ENCODE measurements around the gene MIB2. TPM values are rescaled to one million over a fixed set of nuclear protein-coding genes. Genes with fewer than 3 reads are reported as not detected.
"Not testable (repeated sequence)": the region's sequence is repeated elsewhere in the genome, so short reads cannot be mapped to it uniquely, and the experiment has no call there.

The MIB2 gene
- total and polyA plus RNA-seq, 2 donors (not counting 1 experiment from before 2014, with no cell fraction given) = 94.0 to 95.9 TPM

GRCh38 chr1:1636621-1637478, 21.6 kb downstream of the MIB2 start:
- intact Hi-C loops (cut with micrococcal nuclease); H3K4me1 Mint-ChIP-seq; H3K27me3 Mint-ChIP-seq; H3K4me3 ChIP-seq (ENCODE audit: control extremely low read depth in 1 of 5, extremely low read depth in 1 of 5, insufficient read depth in 1 of 5, low read depth in 2 of 5, low read length in 4 of 5); H4K20me1 ChIP-seq (ENCODE audit: control insufficient read depth, insufficient read depth, low read length, poor library complexity, severe bottlenecking); H3K4me3 Mint-ChIP-seq; H3K4me2 ChIP-seq (replicated peaks; ENCODE audit: low read depth, low read length, poor library complexity, severe bottlenecking); H3K27me3 ChIP-seq (replicated peaks in 1 of 4; ENCODE audit: control extremely low read depth in 1 of 4, control insufficient read depth in 3 of 4, insufficient read depth in 4 of 4, low read length in 3 of 4); POLR2A ChIA-PET; H3K9ac ChIP-seq (ENCODE audit: low read length); CTCF ChIA-PET; DNase-seq; H3K36me3 ChIP-seq (replicated peaks in 1 of 2; ENCODE audit: control extremely low read depth in 1 of 2, control insufficient read depth in 1 of 2, extremely low read depth in 1 of 2, insufficient read depth in 2 of 2, low read length in 1 of 2); H3K4me1 ChIP-seq (ENCODE audit: control insufficient read depth in 2 of 2, insufficient read depth in 2 of 2, low read length in 2 of 2); H3K9me3 Mint-ChIP-seq (ENCODE audit: insufficient read depth); H3K27ac Mint-ChIP-seq; ATAC-seq (ENCODE audit: low read depth); H3K27ac ChIP-seq (ENCODE audit: low read length in 2 of 2); H3K79me2 ChIP-seq (ENCODE audit: control insufficient read depth, insufficient read depth, low read length); H2AFZ ChIP-seq (ENCODE audit: insufficient read depth, low read depth, low read length, poor library complexity, severe bottlenecking); H3K9me3 ChIP-seq (ENCODE audit: control extremely low read depth in 1 of 3, control insufficient read depth in 2 of 3, insufficient read depth in 1 of 3, low read length in 2 of 3): not testable (repeated sequence)
- WGBS (ENCODE audit: insufficient coverage) = 95% methylated on average over 35 of the region's 37 CpGs

GRCh38 chr1:1637479-1637875, 22.2 kb downstream of the MIB2 start:
- H3K27ac Mint-ChIP-seq; H3K9ac ChIP-seq (ENCODE audit: low read length); intact Hi-C loops (cut with micrococcal nuclease); H3K4me3 Mint-ChIP-seq; H3K9me3 ChIP-seq (ENCODE audit: control extremely low read depth in 1 of 3, control insufficient read depth in 2 of 3, insufficient read depth in 1 of 3, low read length in 2 of 3); DNase-seq; H3K4me1 ChIP-seq (ENCODE audit: control insufficient read depth in 2 of 2, insufficient read depth in 2 of 2, low read length in 2 of 2); H3K4me3 ChIP-seq (ENCODE audit: control extremely low read depth in 1 of 5, extremely low read depth in 1 of 5, insufficient read depth in 1 of 5, low read depth in 2 of 5, low read length in 4 of 5); H3K27me3 ChIP-seq (replicated peaks in 1 of 4; ENCODE audit: control extremely low read depth in 1 of 4, control insufficient read depth in 3 of 4, insufficient read depth in 4 of 4, low read length in 3 of 4); H3K27me3 Mint-ChIP-seq; H3K36me3 ChIP-seq (replicated peaks in 1 of 2; ENCODE audit: control extremely low read depth in 1 of 2, control insufficient read depth in 1 of 2, extremely low read depth in 1 of 2, insufficient read depth in 2 of 2, low read length in 1 of 2); H3K4me2 ChIP-seq (replicated peaks; ENCODE audit: low read depth, low read length, poor library complexity, severe bottlenecking); ATAC-seq (ENCODE audit: low read depth); H2AFZ ChIP-seq (ENCODE audit: insufficient read depth, low read depth, low read length, poor library complexity, severe bottlenecking); H3K27ac ChIP-seq (ENCODE audit: low read length in 2 of 2); CTCF ChIA-PET; H3K4me1 Mint-ChIP-seq; POLR2A ChIA-PET; H3K9me3 Mint-ChIP-seq (ENCODE audit: insufficient read depth); H3K79me2 ChIP-seq (ENCODE audit: control insufficient read depth, insufficient read depth, low read length); H4K20me1 ChIP-seq (ENCODE audit: control insufficient read depth, insufficient read depth, low read length, poor library complexity, severe bottlenecking): not testable (repeated sequence)
- 100% methylated on average over 4 of the region's 14 CpGs for WGBS (ENCODE audit: insufficient coverage)

- H2AFZ ChIP-seq (ENCODE audit: insufficient read depth, low read depth, low read length, poor library complexity, severe bottlenecking); H3K27ac ChIP-seq (ENCODE audit: low read length in 2 of 2); H3K27me3 Mint-ChIP-seq; DNase-seq; H3K27ac Mint-ChIP-seq; H3K4me2 ChIP-seq (replicated peaks; ENCODE audit: low read depth, low read length, poor library complexity, severe bottlenecking); intact Hi-C loops (cut with micrococcal nuclease); H3K9me3 Mint-ChIP-seq (ENCODE audit: insufficient read depth); ATAC-seq (ENCODE audit: low read depth); H3K4me3 ChIP-seq (ENCODE audit: control extremely low read depth in 1 of 5, extremely low read depth in 1 of 5, insufficient read depth in 1 of 5, low read depth in 2 of 5, low read length in 4 of 5); H3K9me3 ChIP-seq (ENCODE audit: control extremely low read depth in 1 of 3, control insufficient read depth in 2 of 3, insufficient read depth in 1 of 3, low read length in 2 of 3); H3K4me1 ChIP-seq (ENCODE audit: control insufficient read depth in 2 of 2, insufficient read depth in 2 of 2, low read length in 2 of 2); H3K27me3 ChIP-seq (replicated peaks in 1 of 4; ENCODE audit: control extremely low read depth in 1 of 4, control insufficient read depth in 3 of 4, insufficient read depth in 4 of 4, low read length in 3 of 4); H4K20me1 ChIP-seq (ENCODE audit: control insufficient read depth, insufficient read depth, low read length, poor library complexity, severe bottlenecking); POLR2A ChIA-PET; H3K4me3 Mint-ChIP-seq; H3K9ac ChIP-seq (ENCODE audit: low read length); H3K79me2 ChIP-seq (ENCODE audit: control insufficient read depth, insufficient read depth, low read length); H3K36me3 ChIP-seq (replicated peaks in 1 of 2; ENCODE audit: control extremely low read depth in 1 of 2, control insufficient read depth in 1 of 2, extremely low read depth in 1 of 2, insufficient read depth in 2 of 2, low read length in 1 of 2); CTCF ChIA-PET; H3K4me1 Mint-ChIP-seq: not testable (repeated sequence)
- no CpG with 5 or more reads among the region's 13 CpGs for WGBS (ENCODE audit: insufficient coverage)
These were observed 23.2 kb downstream of the MIB2 start for GRCh38 chr1:1638528-1638927.

- ATAC-seq (ENCODE audit: low read depth); H3K4me3 ChIP-seq (ENCODE audit: control extremely low read depth in 1 of 5, extremely low read depth in 1 of 5, insufficient read depth in 1 of 5, low read depth in 2 of 5, low read length in 4 of 5); H3K79me2 ChIP-seq (ENCODE audit: control insufficient read depth, insufficient read depth, low read length); H3K4me1 Mint-ChIP-seq; POLR2A ChIA-PET; H3K4me1 ChIP-seq (ENCODE audit: control insufficient read depth in 2 of 2, insufficient read depth in 2 of 2, low read length in 2 of 2); CTCF ChIA-PET; H3K9ac ChIP-seq (ENCODE audit: low read length); H3K27ac Mint-ChIP-seq; H3K4me2 ChIP-seq (replicated peaks; ENCODE audit: low read depth, low read length, poor library complexity, severe bottlenecking); H3K27ac ChIP-seq (ENCODE audit: low read length in 2 of 2); H3K27me3 Mint-ChIP-seq; intact Hi-C loops (cut with micrococcal nuclease); H3K9me3 ChIP-seq (ENCODE audit: control extremely low read depth in 1 of 3, control insufficient read depth in 2 of 3, insufficient read depth in 1 of 3, low read length in 2 of 3); H2AFZ ChIP-seq (ENCODE audit: insufficient read depth, low read depth, low read length, poor library complexity, severe bottlenecking); H3K4me3 Mint-ChIP-seq; H4K20me1 ChIP-seq (ENCODE audit: control insufficient read depth, insufficient read depth, low read length, poor library complexity, severe bottlenecking); H3K9me3 Mint-ChIP-seq (ENCODE audit: insufficient read depth); H3K36me3 ChIP-seq (replicated peaks in 1 of 2; ENCODE audit: control extremely low read depth in 1 of 2, control insufficient read depth in 1 of 2, extremely low read depth in 1 of 2, insufficient read depth in 2 of 2, low read length in 1 of 2); DNase-seq; H3K27me3 ChIP-seq (replicated peaks in 1 of 4; ENCODE audit: control extremely low read depth in 1 of 4, control insufficient read depth in 3 of 4, insufficient read depth in 4 of 4, low read length in 3 of 4): not testable (repeated sequence)
- 97% methylated on average over 11 of the region's 16 CpGs for WGBS (ENCODE audit: insufficient coverage)
These were observed 24.1 kb downstream of the MIB2 start for GRCh38 chr1:1639368-1639767.

Measured in B cell (primary cell).